ENCODE results near the gene CAMTA1.
"Not testable (repeated sequence)": the region's sequence is repeated elsewhere in the genome, so short reads cannot be mapped to it uniquely, and the experiment has no call there.

The CAMTA1 gene

DNA sequence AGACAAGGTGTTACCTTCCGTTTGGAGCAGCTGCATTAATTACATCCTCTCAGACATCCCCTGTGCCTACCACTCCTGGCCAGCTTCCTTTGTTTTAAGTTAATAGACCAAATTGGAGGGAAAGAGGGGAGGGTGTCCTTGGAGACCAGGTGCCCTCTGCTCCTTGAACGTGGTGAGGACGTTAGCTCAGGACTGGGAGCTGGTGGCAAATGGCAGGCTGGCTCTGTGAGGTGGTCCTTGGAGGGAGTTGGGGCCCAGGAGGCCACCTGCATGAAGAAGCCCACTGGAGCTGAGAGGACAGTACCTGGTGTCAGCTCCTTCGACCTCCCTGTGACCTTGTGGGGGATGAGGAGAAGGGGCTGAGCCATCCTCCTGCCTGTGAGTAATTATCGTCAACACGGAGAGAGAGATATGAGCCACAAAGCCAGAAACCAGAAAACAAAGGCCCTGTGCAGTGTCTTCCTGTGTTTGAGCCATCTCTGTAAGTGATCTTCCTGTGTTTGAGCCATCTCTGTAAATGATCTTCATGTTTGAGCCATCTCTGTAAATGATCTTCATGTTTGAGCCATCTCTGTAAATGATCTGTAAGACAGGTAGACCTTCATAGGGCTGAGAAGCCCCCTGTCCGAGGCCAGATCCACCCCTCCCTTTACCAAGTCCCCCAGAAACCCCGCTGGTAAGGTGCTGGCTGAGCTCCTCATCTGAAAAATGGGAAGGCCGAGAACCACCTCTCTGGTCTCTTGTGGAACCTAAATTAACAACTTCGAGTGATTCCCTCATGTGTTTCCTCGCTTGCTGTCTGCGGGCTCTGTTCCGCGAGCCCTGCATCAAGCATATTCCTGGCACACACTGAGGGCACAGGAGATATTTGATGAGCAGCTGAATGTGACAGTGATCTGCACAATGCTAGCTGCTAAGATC is 126.0 kb downstream of the CAMTA1 start:
- no peak for DNase-seq

DNA sequence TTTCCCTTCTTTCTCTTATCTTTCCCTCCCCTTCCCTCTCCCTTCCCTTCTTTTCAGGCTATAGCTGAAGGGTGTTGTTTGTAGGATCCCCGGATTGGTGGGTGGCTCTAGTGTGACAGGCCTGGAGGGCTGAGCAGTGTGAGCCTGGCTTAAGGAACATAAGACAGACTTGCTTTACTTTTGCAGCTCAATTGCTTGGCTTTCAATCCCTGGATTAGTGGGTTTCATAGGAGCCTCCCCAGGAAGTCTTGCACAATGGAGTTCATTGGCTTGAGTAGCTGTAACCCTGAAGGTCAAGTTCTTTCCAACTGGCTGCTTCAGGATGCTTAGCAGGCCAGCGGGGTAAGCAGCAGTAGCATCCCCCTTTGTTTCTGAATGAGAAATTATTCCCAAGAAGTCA is 126.7 kb downstream of the CAMTA1 start:
- DNase-seq, result no peak

DNA sequence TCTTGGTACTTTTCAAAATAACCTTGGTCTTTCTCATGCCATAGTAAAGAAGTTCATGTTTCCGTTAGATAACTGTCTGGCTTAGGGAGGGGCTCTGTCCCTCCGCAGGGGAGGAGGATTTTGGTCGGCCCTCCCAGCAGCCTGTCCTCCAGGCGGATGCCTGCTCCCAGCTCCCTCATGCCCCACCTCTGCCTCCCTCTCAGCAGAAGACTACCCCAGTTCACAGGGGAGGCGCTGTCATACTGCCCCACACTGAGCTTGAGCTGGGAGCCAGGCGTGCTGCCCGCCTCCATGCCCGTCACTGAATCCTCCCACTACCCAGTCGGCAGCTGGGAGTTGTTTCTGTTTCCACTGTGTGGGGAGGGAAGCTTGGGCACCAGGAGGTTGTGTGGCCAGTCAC is 127.3 kb downstream of the CAMTA1 start:
- DNase-seq, result no peak

DNA sequence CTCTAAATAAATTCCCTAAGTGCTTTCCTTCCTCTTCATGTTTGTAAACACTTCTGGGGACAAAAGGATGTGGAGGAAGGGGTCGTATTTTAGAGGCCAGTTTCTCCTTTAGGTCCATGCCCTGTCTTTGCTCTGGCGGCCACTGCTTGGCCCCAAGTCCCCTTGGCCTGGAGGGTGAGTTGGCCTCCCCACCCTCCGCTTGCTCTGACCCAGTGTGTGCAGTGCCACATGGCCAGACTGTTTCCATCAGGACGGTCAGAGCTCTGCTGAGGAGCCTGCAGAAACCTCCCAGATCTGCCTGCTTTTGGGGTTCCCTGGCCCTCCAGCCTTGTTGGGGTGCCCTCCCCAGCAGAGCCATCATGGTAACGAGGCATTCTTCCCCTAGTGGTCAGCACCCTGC is 127.8 kb downstream of the CAMTA1 start:
- DNase-seq, result no peak

DNA sequence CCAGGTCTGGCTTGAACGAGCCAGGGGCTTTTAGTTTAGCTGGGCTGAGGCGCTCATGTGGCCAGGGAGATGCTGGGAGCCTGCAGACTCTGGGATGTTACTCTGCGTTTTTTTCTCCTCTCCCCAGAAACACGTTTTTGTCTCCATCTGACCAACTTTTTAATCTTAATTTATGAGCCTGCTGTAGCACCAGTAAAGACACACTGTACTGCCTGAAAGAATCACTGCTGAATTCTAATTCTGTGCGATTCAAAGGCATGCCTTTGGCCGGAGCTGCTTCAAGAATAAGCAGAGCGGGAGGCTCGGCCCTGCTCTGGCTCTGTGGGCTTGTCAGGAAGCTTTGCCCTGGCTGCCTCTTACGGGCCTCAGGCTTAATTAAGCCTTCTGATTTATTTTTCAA is 129.5 kb downstream of the CAMTA1 start:
- no peak for DNase-seq

DNA sequence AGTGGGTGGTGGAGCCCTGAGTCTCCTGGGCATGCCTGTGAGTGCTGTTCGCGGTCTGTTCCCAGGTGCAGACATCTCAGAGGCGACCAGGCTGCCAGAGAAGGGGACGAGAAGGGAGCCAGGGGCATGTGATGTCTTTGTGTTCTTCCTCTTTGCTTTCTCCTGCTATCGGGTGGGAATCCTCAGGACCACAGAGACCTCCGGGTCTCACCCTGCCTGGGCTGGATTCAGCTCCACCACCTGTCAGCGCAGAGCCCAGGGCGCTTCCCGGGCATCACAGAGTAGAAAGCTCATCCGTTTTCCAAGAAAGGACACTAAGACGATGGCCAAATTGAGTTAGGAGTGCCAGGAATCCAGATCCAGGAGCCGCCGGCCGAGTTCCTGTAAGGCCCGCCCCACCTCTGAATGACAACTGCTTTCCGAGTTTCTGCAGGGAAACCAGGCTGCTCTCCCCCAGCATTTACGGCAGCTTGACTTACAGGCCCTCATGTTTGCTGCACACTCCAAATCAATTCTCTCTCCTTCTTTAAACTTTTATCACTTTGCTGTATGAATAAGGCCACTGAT is 130.8 kb downstream of the CAMTA1 start:
- DNase-seq, result no peak

DNA sequence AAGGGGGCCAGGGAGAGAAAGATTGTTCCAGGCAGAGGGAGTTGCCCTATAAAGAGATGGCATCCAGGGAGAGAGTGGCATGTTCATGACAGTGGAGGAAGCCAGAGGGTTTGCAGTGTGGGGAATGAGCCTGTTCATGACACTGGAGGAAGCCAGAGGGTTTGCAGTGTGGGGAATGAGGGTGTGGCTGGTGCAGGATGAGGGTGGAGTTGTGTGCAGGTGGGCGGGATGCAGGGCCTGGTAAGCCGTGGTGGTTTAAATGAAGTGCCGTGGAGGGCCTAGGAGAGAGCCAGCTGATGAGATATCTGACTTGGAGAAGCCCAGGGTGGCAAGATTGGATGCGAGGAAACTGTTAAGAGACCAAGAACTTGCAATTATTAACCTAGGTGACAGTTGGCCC is 131.8 kb downstream of the CAMTA1 start:
- no peak for DNase-seq

DNA sequence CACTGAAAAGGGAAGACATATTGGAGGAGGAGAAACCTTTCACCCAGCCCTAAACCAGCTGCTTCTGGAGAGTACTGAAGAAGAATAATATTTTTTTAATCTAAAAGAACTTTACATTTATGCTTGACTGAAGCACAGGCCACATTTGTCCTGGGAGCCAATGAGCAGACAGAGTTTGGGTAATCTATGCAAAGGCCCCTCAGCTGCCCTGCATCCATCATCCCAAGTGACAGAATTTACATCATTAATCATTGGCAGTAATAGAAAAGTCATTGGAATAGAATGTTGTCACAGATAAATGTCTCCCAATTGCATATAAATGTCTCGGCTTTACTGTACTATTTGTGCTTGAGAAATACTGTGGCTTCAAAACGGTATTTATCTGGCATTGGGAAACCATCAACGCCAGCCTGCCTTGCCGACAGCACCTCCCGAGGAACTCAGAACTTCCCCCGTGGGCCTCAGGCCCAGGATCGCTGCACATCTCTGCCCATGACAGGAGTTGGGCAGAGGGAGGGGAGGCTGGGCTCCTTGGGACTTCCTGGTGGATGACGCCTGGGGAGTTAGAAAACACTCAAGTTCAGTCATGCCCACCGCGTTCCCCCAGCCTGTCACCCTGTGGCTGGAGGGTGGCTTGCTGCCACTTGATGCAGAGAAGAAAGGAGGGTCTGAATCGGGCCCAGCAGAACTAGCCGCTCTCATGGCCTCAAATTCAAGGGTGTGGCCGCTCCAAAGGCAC is 133.1 kb downstream of the CAMTA1 start:
- peak; percentile 82 for DNase-seq

DNA sequence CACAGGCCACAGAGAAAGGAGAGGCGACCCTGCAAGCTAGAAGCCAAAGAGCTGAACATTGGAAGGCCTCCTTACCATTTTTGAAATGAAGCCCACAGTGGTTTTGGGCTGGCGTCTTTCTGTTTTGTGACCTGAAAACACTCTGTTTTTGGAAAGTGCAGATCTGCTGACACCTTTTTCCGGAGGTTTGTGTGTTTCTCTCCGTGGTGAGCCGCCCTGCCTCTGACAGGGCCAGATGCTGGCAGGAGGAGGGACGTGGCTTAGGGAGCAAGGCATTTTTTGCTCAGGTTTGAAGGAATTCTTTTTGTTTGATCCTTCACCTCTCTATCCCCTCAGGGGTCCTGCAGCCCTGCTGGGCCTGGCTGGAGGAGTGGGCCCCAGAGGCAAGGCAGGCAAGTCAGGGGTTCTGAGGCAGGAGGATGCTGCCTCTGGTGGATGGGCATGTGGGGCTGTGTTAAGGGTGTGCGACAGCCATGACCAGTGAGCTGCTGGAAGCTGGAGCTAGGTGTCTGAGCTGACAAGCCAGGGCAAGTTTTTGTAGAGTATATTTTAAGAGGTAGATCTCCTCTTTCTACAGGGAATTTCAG is 133.8 kb downstream of the CAMTA1 start:
- no peak for DNase-seq

DNA sequence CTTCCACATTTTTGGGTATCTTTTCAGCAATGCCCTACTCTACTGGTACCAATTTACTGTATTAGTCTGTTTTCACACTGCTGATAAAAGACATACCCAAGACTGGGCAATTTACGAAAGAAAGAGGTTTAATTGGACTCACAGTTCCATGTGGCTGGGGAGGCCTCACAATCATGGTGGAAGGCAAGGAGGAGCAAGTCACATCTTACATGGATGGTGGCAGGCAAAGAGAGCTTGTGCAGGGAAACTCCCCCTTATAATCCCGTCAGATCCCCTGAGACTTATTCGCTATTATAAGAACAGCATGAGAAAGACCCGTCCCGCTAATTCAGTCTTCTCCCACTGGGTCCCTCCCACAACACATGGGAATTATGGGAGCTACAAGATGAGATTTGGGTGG is 136.3 kb downstream of the CAMTA1 start:
- DNase-seq, result not testable (repeated sequence)

DNA sequence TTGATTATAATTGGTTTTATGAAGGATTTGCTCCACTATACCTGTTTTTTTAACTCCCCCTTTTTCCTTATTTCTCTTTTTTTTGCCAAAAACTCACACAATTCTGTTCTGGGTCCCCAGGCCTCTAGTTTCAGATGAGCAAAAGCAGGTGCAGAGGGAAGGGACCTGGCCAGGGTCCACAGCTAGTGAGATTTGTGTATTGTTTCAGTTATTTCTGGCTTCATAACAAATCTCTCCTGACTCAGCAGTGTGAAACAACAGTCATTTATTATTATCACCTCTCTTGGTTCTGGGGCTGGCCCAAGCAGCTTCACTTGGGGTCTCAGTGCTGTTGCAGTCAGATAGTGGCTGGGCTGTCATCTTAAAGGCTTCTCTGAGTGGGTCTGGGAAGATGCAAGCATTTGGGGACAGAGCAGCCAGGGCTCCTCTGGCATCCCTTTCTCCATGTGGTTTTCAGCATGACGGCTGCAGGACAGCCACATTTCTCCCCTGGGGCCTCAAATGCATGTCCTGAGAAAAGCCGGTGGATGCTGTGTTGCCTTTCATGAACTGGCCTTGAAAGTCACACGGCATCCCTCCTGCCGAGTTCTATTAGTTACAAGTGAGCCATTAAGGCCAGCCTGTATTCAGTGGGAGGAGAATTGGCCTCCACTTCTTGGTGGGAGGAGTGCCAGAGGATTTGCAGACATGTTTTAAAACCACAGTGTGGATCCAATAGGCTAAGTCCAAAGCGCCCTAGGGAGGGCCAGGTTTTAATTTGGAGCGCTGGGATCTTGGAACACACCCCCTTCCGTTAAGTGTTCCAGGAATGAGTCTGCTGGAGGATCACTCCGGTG is 137.1 kb downstream of the CAMTA1 start:
- peak; percentile 82 for DNase-seq

DNA sequence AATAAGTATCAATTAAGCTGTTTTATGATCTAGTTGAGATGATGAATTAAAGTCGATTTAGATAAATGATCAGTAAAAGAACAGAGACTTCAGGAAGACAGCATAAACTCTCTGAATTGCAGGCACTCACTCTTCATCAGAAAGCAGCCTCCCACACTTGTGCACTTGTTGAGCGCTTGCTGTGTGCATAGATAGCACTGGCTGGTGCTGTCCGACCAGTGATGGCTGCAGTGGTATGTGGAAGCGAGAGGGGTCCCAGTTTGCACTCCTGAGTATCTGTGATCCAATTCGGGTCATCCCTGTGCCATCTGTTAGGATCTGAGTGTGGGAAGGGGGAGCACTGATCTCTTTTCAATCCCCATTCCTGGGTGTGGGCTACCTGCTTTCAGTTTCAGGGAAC is 137.8 kb downstream of the CAMTA1 start:
- no peak for DNase-seq

DNA sequence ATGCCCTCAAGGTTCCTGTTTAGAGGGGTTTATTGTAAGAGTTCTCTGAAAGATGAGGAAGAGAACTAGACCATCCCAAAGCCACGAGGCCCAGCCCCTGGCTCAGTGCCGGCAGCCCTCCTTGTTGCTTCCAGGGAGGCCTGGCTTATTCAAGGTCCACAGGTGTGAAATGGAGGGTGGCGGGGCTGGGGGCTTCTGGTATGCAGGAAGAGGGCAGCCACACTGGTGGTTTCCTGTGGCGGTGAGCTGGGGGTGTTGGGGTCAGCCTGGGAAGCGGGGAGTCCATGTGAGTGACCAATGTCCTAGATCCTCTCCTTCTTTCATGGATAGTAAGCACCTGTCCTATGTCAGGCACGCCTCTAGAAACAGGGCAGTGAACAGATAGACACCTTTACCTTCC is 138.2 kb downstream of the CAMTA1 start:
- DNase-seq, result no peak

DNA sequence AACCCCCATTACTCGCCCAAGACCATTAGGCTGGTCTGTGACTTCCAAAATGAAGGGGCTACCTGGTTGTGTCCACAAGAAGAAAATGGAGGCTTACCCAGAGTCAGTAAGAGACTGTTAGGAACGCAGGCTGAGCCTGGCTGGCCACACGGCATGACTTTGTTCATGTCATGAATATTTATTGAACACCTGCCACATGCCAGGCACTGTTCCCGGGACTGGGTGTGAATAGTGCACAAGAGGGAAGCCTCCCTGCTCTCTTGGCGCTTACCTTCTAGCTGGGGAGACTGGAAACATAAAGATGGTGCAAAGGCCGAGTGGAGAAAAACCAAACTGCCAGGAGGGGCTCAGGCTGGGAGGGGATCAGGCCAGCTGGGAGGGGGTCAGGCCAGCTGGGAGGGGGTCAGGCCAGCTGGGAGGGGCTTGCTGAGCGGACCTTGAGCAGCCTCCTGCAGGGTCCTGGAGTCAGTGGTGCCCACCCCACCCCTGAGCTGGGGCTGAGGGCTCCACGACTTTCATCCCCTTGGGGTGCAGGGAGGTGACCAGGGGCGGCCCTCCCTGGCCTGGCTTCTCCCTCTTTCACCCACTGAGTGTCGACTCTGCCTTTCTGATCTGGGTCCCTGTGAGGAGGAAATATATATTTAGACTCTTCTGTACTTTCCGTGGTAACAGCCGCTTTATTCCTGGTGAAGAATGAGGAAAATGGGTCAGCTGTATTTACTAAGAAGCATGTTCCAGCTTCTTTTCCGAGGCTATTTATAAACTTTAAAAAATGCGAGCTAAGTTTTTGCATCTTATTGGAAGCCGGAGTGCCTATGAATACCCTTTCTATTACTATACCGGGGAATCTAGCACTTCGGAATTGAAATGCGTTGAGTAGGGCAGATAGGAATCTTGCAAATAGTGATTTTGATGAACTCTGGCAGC is 139.0 kb downstream of the CAMTA1 start:
- no peak for DNase-seq

DNA sequence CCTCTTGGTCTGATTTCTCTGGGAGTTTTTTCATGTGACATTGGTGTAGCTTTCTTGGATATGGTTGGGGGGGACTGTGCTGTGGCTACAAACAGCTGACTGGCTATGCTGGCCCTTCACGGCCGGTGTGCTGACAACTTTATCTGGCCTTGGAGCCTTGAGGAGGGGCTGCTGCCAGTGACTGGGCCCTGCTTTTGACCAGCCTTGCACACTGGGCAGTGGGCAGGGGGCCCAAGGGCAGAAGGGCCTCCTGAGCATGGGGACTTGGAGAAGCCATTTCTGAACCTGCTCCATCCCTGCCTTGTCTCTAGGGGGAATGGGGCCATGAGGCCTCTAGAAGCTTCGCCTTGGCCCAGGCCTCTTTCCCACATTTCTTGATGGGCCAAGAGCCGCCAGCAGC is 139.6 kb downstream of the CAMTA1 start:
- no peak for DNase-seq

DNA sequence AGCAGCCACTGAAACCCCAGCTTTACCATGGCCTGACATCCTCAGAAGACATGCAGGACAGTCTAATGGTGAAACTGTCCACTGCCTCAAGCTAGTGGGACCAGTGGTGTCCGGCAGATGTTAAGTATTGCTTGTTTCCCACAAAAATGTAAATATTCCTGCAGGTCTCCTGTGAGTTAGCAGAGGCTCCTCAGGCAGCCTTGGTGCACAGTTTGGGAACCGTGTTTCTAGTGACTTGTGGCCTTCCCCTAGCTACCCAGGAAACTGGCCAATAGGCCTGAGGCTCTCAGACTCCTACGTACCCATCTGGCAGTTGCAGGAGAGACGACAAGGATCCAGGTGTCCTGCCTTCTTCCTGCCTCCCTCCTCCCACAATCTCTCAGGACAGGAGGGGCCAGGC is 142.4 kb downstream of the CAMTA1 start:
- no peak for DNase-seq

DNA sequence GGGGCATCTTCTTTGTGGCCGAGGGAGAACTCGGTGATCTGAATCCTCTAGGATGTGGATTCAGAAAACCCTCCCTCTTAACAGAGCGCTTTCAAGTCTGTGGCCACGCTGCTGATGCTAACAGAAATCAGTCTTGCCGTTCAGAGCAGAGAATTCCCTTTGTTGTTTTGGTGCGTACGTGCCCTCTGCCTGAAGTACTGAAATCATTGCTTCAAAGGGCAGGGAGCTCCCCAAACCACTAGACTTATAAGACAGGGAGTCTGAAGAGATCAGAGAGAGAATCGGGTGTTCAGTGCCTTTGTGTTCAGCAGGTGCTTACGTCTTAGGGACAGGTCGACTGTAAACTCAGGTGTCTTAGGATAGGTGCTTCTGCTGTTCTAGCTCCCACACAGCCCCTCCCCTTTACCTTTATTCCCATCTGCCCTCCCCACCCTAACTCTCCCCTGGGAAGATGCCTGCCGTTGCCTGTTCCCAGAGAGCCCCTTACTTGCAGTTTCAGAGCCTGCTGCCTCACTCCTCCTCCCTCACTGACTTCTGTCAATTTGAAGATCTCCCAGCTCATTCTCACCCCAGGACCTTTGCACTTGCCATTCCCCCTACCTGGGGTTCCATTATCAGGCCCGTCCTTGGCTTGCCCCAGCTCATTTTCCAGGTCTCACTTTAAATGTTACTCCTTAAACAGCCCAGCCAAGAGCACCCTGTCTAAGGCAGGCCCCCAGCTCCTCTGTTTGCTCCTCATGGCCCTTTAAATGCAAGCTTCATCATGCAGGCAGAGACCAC is 143.0 kb downstream of the CAMTA1 start:
- no peak for DNase-seq

DNA sequence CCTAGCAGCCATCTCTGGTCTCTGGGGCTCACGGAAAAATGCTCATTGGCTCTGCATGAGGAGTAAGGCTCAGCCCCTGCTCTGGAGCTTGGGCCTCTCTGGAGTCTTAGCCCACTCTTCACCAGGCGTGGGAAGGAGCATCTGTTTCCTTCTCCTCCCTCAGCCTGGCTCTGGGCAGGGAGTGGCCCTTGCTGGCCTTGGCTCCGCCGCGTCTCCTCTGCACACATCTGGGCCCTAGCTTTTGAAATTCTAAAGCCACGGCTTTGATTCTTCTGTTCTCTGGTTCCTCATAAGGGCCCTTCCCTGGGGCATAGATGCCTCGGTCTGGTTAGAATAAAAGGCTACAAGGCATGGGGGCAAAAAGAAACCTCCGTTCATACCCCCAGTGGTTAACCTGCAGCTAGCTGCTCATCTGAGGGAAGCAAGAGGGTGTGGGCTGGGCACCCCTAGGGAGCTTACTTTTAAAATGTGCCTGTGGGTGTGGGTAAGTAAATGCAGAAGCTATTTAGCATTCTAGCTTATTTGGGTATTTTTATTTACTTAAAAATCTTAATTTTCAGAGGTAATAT is 145.6 kb downstream of the CAMTA1 start:
- no peak for DNase-seq

DNA sequence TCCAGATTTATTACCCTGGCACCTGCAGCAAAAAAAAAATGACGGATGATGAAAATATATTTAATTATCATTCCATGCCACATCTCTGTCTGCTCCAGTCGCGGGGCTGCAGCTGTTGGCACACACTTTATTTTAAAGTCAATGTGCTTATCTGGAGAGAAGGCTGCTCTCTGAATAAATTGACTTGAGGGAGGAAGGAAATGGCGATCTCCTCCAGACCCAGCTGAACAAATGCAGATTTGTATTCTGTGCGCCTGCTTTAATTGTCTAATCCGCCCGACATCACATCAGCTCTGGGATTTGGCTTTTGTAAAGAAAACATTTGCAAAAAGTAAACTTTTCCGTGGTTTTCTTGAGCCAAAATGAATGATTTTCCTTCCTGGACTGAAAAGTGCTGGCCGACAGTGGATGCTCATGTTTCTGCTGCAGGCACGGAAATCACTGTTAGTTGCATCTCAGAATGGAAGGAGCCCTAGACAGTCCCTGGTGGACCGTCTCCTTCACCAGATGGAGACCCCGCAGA is 150.2 kb downstream of the CAMTA1 start:
- DNase-seq, result no peak
